Small intestine (tissue), 7 donors: ENCODE results near the gene SPHK2. TPM values are rescaled to one million over a fixed set of nuclear protein-coding genes. Genes with fewer than 3 reads are reported as not detected.
A peak's percentile ranks its signal among the peaks of the same experiment; 100 is the strongest.

Experiments
- DNase-seq, 2 donors: peaks; one replicate each; pipeline versions ENCODE4 v3.0.0 to v3.0.0-alpha.2; 2013
- FAIRE-seq: peaks from 2 replicates; lab custom pipeline; 2012; peaks lifted over from hg19 to GRCh38; lab: Jason Lieb, UNC
- H3K27ac ChIP-seq, 3 donors: one replicate each; pipeline ENCODE4 v1.5.1; 2013; ENCODE audit warnings: low read length in 2 of 3, mild to moderate bottlenecking in 2 of 3, control low read depth in 1 of 3, inconsistent platforms in 1 of 3, low read depth in 1 of 3, moderate library complexity in 1 of 3
- H3K27me3 ChIP-seq, 3 donors: one replicate each; pipeline ENCODE4 v1.6.1; 2013; ENCODE audit warnings: low read length in 3 of 3, inconsistent platforms in 1 of 3; ENCODE audit not compliant: control insufficient read depth in 3 of 3, insufficient read depth in 3 of 3
- H3K36me3 ChIP-seq, 3 donors: one replicate each; pipeline ENCODE4 v1.6.1; 2013; ENCODE audit warnings: low read length in 3 of 3, inconsistent platforms in 1 of 3, low read depth in 1 of 3, mild to moderate bottlenecking in 1 of 3, moderate library complexity in 1 of 3; ENCODE audit not compliant: control insufficient read depth in 3 of 3, insufficient read depth in 2 of 3
- H3K4me1 ChIP-seq, 3 donors: one replicate each; pipeline ENCODE4 v1.6.1; 2013; ENCODE audit warnings: low read length in 2 of 3, inconsistent platforms in 1 of 3, low read depth in 1 of 3, mild to moderate bottlenecking in 1 of 3, moderate library complexity in 1 of 3; ENCODE audit not compliant: control insufficient read depth in 3 of 3, insufficient read depth in 2 of 3
- H3K4me3 ChIP-seq, 3 donors: one replicate each; pipeline ENCODE4 v1.5.1; 2013; ENCODE audit warnings: low read length in 3 of 3, control low read depth in 1 of 3, inconsistent platforms in 1 of 3, low read depth in 1 of 3, mild to moderate bottlenecking in 1 of 3, moderate library complexity in 1 of 3
- H3K9me3 ChIP-seq, 2 donors: one replicate each; pipeline ENCODE4 v1.6.1; 2013; ENCODE audit warnings: low read depth in 1 of 2, low read length in 1 of 2; ENCODE audit not compliant: control insufficient read depth in 2 of 2, insufficient read depth in 1 of 2
- WGBS, 3 donors: extraction: QIAGEN DNeasy Blood & Tissue Kit; methylation state at CpG; one replicate each; pipeline ENCODE4 v1.1.7; 2013; 5-methylcytosine and 5-hydroxymethylcytosine counted together
- polyA plus RNA-seq, 4 donors: library from polyadenylated mRNA; stranded (reverse) in 3 of 4; unstranded in 1 of 4; fragments of 200-250 nt in 3 of 4; fragments of 120-200 nt in 1 of 4; gene quantifications; one replicate each; pipeline versions ENCODE4 v1.2.1 to v1.2.3, GENCODE V29; 2013
- donor health status: healthy with polysubstance abuse.
- donor health status: control.
- donor health status: control.
- donor health status: Bipolar disorder and iron deficiency.
- donor health status: healthy.

SPHK2 gene
- polyA plus RNA-seq, 4 donors: 22.1 to 85.7 (median 49.9) TPM

GRCh38 chr19:48615231-48616040 is 3.9 kb upstream of the SPHK2 start:
- peaks cover 2 to 64% (median 16%) of the 10 kb centered on the region in 3 donors for H3K36me3 ChIP-seq
- H3K4me3 ChIP-seq: peak overlapping the region in 1 of 3 donors; percentile 65
- no peaks in the 10 kb centered on the region for H3K27me3 ChIP-seq
- H3K9me3 ChIP-seq: no peaks in the 10 kb centered on the region
- H3K4me1 ChIP-seq: peaks cover 0 to 47% (median 5%) of the 10 kb centered on the region in 3 donors
- no peak for FAIRE-seq
- peak overlapping the region; percentile 90 to 97 (median 95) for H3K27ac ChIP-seq
- DNase-seq: no peak
- WGBS, 3 donors: 38 to 62% (median 57%) methylated on average over 19 of the region's 19 CpGs

GRCh38 chr19:48616041-48616436 is 3.3 kb upstream of the SPHK2 start:
- DNase-seq (no peak), FAIRE-seq (no peak)
- no peak overlapping the region for H3K4me3 ChIP-seq
- H3K4me1 ChIP-seq: peaks cover 0 to 47% (median 5%) of the 10 kb centered on the region in 3 donors
- 55 to 80% (median 59%) methylated on average over 16 of the region's 16 CpGs for WGBS, 3 donors
- H3K27ac ChIP-seq: peak overlapping the region; percentile 90 to 97 (median 95)
- no peaks in the 10 kb centered on the region for H3K27me3 ChIP-seq
- no peaks in the 10 kb centered on the region for H3K9me3 ChIP-seq
- peaks cover 2 to 60% (median 16%) of the 10 kb centered on the region in 3 donors for H3K36me3 ChIP-seq

DNA sequence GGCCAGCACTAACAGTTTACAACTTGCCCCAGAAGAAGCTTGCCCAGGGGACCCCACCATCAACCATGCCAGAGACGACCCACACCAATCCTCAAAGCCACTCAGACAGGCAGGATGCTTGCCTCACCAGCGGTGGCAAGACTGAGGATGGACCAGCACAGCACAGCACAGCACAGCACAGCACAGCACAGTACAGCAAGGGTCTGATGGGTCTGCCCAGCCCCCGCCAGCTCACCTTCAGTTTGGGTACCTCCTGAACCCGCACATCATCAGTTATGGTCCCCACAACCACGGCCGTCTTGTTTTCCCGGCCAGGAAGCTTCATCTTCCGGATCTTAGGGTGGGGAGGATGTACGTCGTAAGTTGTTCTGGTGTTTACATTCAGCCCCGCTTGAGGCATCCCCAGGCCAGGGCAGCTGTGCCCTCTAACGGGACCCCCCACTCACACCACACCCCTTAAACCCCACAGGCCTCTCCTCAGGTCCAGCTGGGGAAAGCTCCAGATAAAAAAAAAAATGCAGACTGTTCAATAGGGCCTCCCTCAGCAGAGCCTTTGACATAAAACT is 2.7 kb upstream of the SPHK2 start:
- Histone ChIP-seq H3K36me3 (peaks cover 2 to 61% (median 16%) of the 10 kb centered on the region in 3 donors), H3K27ac (peak overlapping the region; percentile 90 to 97 (median 95)), H3K9me3 (no peaks in the 10 kb centered on the region), H3K27me3 (no peaks in the 10 kb centered on the region), H3K4me1 (peaks cover 0 to 47% (median 5%) of the 10 kb centered on the region in 3 donors), H3K4me3 (peak overlapping the region in 2 of 3 donors; percentile 81 to 98)
- FAIRE-seq (no peak), DNase-seq (no peak)
- 42 to 50% (median 45%) methylated on average over 12 of the region's 12 CpGs for WGBS, 3 donors

GRCh38 chr19:48617146-48617937 is 2.0 kb upstream of the SPHK2 start:
- peaks cover 0 to 54% (median 16%) of the 10 kb centered on the region in 3 donors for H3K36me3 ChIP-seq
- FAIRE-seq (no peak), DNase-seq (peak in 1 of 2 donors; percentile 38)
- H3K4me3 ChIP-seq: peak overlapping the region; percentile 34 to 98 (median 81)
- peak overlapping the region; percentile 90 to 97 (median 95) for H3K27ac ChIP-seq
- no peaks in the 10 kb centered on the region for H3K27me3 ChIP-seq
- no peaks in the 10 kb centered on the region for H3K9me3 ChIP-seq
- peaks cover 0 to 47% (median 5%) of the 10 kb centered on the region in 3 donors for H3K4me1 ChIP-seq
- WGBS, 3 donors: 28 to 48% (median 29%) methylated on average over 18 of the region's 18 CpGs

- peak in 1 of 2 donors; percentile 32 for DNase-seq
- peak overlapping the region; percentile 72 to 97 (median 95) for H3K27ac ChIP-seq
- peak overlapping the region; percentile 79 to 98 (median 81) for H3K4me3 ChIP-seq
- no peak for FAIRE-seq
- WGBS, 3 donors: 1% methylated on average over 18 of the region's 18 CpGs
- peaks cover 0 to 42% (median 5%) of the 10 kb centered on the region in 3 donors for H3K4me1 ChIP-seq
- H3K9me3 ChIP-seq: no peaks in the 10 kb centered on the region
- H3K36me3 ChIP-seq: peaks cover 0 to 46% (median 16%) of the 10 kb centered on the region in 3 donors
- no peaks in the 10 kb centered on the region for H3K27me3 ChIP-seq
Measured at GRCh38 chr19:48618278-48618915, 909 bp upstream of the SPHK2 start.

DNA sequence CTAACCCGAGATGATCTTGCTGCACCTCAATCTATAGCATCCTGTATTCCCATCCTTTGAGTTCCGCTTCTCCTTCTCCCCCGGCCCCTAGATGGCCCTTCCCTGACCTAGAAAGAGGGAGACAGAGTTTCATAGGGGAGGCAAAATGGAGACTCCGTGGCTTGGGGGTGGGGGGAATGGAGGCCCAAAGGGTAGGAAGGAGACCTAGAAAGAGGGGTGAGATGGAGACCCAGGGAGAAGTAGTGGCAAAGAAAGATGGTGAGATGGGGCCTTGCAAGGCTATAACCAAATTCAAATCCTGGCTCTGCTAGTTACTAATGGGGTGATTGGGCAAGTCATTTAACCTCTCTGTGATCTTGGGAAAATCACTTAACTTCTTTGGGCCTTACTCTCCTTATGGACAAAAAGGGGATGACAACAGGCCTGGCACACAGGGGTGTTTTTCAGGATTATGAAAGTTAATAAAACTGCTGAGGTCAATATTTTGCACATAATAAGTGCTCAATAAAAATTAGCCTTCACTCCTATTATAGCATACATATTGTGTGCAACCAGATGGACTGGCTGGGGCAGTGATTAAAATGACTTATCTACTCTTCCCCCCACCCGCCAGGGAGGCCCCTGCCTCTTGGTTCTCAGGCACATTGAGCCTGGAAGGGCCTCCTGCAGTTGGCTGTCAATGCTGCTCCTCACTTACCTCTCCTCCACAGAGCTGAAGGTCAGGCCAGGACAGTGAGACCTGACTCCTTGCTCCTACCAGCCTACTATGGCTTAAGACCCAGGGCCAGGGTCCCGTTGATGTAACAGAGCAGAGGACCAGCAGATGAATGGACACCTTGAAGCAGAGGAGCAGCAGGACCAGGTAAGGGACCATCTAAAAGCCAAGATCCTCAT is 633 bp downstream of the SPHK2 start:
- peaks cover 0 to 47% (median 5%) of the 10 kb centered on the region in 3 donors for H3K4me1 ChIP-seq

DNA sequence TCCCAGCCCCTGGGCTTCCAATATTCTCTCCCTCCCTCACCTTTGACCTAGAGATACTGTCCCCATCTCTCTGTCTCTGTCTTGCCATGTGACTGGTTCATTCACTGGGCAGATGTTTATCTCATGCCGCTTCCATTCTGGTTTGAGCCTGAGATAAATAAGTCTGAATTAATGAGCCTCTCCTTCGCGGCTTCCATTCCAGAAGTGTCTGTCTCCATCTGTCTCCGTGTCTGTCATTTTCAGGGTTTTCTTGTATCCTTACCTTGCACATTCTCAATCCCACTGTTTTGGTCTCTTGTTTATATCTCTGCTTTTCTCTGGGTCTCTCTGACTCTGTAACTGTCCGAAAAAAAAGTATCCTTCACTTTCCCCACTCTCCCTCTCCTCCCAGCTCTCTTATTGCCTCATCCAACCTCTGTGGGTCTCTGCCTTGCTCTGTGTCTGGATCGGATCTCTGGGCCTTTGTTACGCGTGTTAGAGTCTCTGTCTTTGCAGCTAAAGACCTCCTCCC is 4.3 kb downstream of the SPHK2 start:
- Histone ChIP-seq H3K27ac (peak overlapping the region; percentile 45 to 75 (median 56)), H3K27me3 (no peaks in the 10 kb centered on the region), H3K4me1 (peaks cover 0 to 47% (median 3%) of the 10 kb centered on the region in 3 donors), H3K36me3 (peaks cover 0 to 32% (median 0%) of the 10 kb centered on the region in 3 donors), H3K9me3 (no peaks in the 10 kb centered on the region), H3K4me3 (peak overlapping the region in 1 of 3 donors; percentile 28)
- FAIRE-seq (no peak), DNase-seq (no peak)
- WGBS, 3 donors: 33 to 45% (median 35%) methylated on average over 8 of the region's 8 CpGs

More for the DNA sequence above, 633 bp downstream of the SPHK2 start:
- H3K4me3 ChIP-seq: peak overlapping the region; percentile 17 to 56 (median 55)
- H3K27ac ChIP-seq: peak overlapping the region; percentile 80 to 97 (median 90)
- H3K27me3 ChIP-seq: no peaks in the 10 kb centered on the region
- DNase-seq: no peak
- peaks cover 0 to 42% (median 16%) of the 10 kb centered on the region in 3 donors for H3K36me3 ChIP-seq
- no peak for FAIRE-seq
- WGBS, 3 donors: 28 to 33% (median 31%) methylated on average over 6 of the region's 6 CpGs
- no peaks in the 10 kb centered on the region for H3K9me3 ChIP-seq
